GM21381 (cell line): ENCODE measurements around the gene ITPR1.

ENCODE experiments used
- ATAC-seq: cut with Tn5 transposase; IDR thresholded peaks from one replicate; pipeline ENCODE4 v1.9.1; 2021; ENCODE audit warnings: mild to moderate bottlenecking, moderate library complexity; ENCODE audit not compliant: unreplicated experiment

The ITPR1 gene

GRCh38 chr3:4564928-4565586, 71.9 kb downstream of the ITPR1 start:
- no peak for ATAC-seq

- ATAC-seq = no peak
These were observed 72.8 kb downstream of the ITPR1 start for GRCh38 chr3:4565809-4566501.

- no peak for ATAC-seq
These were observed 75.7 kb downstream of the ITPR1 start for GRCh38 chr3:4568841-4569240.

- ATAC-seq = no peak
These were observed 77.9 kb downstream of the ITPR1 start for GRCh38 chr3:4570840-4571621.

- no peak for ATAC-seq
These were observed 78.7 kb downstream of the ITPR1 start for GRCh38 chr3:4571690-4572334.

- no peak for ATAC-seq
These were observed 80.0 kb downstream of the ITPR1 start for GRCh38 chr3:4573153-4573552.

- no peak for ATAC-seq
These were observed 81.3 kb downstream of the ITPR1 start for GRCh38 chr3:4574426-4574965.

- ATAC-seq = no peak
These were observed 82.2 kb downstream of the ITPR1 start for GRCh38 chr3:4575381-4575780.

- ATAC-seq = no peak
These were observed 84.6 kb downstream of the ITPR1 start for GRCh38 chr3:4577721-4578120.

GRCh38 chr3:4580346-4581123, 87.4 kb downstream of the ITPR1 start:
- no peak for ATAC-seq

- ATAC-seq = no peak
These were observed 87.9 kb downstream of the ITPR1 start for GRCh38 chr3:4581124-4581424.

- ATAC-seq = no peak
These were observed 88.3 kb downstream of the ITPR1 start for GRCh38 chr3:4581498-4581897.

GRCh38 chr3:4581920-4582611, 88.9 kb downstream of the ITPR1 start:
- no peak for ATAC-seq

GRCh38 chr3:4582624-4583023, 89.5 kb downstream of the ITPR1 start:
- no peak for ATAC-seq

GRCh38 chr3:4583416-4583815, 90.3 kb downstream of the ITPR1 start:
- ATAC-seq = no peak

- ATAC-seq = peak; percentile 44
These were observed 91.5 kb downstream of the ITPR1 start for GRCh38 chr3:4584456-4585249.

- no peak for ATAC-seq
These were observed 93.2 kb downstream of the ITPR1 start for GRCh38 chr3:4586381-4586780.

GRCh38 chr3:4587061-4587837, 94.1 kb downstream of the ITPR1 start:
- no peak for ATAC-seq

- ATAC-seq = no peak
These were observed 94.6 kb downstream of the ITPR1 start for GRCh38 chr3:4587838-4588105.
